GM21576 (cell line): ENCODE results near the gene TPI1.
"Not testable (repeated sequence)": the region's sequence is repeated elsewhere in the genome, so short reads cannot be mapped to it uniquely, and the experiment has no call there.

ENCODE experiments used
- ATAC-seq: cut with Tn5 transposase; IDR thresholded peaks from one replicate; pipeline ENCODE4 v1.9.1; 2021; ENCODE audit warnings: mild to moderate bottlenecking, moderate library complexity; ENCODE audit not compliant: unreplicated experiment

Gene TPI1

DNA sequence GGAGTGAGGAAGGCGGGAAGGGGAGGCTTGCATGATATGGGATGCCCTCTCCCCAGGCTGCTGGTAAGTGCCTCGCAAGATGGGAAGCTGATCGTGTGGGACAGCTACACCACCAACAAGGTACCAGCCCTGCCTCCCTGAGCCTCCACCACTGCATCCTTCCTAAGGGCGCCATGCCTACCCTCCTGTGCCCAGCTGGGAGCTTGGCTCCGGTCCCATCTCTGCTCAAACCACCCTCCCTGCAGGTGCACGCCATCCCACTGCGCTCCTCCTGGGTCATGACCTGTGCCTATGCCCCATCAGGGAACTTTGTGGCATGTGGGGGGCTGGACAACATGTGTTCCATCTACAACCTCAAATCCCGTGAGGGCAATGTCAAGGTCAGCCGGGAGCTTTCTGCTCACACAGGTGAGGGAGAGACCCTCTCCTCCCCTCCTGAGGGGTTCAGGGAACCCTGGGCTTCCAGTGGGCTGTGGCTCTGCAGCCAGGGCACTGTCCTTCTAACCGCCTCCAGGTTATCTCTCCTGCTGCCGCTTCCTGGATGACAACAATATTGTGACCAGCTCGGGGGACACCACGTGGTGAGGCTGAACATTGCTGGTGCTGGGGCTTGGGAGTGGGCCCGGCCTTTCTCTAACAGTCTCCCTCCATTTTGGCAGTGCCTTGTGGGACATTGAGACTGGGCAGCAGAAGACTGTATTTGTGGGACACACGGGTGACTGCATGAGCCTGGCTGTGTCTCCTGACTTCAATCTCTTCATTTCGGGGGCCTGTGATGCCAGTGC is 24.0 kb upstream of the TPI1 start:
- ATAC-seq: no peak

DNA sequence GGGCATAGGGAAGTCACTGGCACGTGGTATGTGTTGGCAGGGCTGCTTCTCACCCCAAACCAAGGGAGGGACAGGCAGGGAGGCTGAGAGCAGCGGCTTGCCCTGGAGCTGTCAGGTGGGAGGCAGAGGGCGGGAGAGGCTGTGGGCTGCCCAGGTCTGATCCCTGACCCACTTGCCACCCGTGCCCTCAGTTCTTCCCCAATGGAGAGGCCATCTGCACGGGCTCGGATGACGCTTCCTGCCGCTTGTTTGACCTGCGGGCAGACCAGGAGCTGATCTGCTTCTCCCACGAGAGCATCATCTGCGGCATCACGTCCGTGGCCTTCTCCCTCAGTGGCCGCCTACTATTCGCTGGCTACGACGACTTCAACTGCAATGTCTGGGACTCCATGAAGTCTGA is 21.9 kb upstream of the TPI1 start:
- no peak for ATAC-seq

DNA sequence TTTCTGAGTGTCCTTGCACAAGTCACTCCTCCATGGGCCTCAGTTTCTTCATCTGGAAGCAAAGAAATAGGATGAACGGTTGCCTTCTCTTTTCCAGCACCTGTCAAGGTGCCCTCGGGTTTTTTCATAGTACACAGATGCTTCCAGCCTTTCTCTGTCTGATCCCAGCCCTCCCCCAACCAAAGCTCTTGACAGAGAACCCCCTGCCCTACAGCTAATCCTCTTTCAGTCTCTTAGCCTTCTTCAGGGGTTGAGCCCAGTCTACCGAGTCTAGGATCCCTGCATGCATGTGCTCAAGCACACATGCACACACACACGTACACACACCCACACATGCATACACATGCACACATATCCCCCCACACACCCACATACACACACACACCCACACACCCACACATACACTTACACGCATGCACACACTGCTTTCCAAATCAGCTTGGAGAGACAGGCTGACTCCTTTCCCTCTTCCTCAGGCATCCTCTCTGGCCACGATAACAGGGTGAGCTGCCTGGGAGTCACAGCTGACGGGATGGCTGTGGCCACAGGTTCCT is 20.9 kb upstream of the TPI1 start:
- no peak for ATAC-seq

DNA sequence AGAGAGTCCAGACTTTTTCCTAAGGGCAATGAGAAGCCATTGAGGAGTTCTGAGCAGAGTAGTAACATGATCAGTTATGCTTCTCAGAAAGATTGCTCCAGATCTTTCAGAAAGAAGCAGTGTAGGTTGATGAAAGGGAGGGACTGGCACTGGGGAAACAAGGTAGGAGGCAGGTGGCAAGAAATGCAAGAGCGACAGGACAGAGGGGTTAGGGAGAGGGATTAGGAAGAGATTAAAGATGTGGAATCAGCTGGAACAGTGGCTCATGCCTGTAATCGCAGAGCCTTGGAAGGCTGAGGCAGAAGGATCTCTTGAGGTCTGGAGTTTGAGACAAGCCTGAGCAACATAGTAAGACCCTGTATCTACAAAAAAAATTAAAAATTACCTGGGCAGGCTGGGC is 19.7 kb upstream of the TPI1 start:
- ATAC-seq: no peak

DNA sequence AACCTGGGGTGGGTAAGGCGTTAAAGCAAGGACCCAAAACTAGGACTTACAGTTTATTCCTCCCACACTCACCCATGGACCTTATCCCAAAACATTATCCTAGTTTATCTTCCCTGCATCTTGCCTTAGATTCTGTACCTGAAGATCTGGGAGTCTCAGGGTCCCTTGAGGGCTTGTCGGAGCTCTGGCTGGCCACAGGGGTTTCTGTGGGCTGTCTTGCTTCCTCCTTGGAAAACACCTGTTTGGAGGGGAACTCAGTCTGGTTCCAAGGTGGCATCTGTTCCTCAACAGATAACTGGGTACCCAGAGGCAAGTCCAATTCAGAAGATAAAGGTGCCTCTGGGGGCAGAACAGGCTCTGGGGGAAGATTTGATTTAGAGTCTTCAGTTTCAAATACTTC is 17.9 kb upstream of the TPI1 start:
- ATAC-seq: no peak

DNA sequence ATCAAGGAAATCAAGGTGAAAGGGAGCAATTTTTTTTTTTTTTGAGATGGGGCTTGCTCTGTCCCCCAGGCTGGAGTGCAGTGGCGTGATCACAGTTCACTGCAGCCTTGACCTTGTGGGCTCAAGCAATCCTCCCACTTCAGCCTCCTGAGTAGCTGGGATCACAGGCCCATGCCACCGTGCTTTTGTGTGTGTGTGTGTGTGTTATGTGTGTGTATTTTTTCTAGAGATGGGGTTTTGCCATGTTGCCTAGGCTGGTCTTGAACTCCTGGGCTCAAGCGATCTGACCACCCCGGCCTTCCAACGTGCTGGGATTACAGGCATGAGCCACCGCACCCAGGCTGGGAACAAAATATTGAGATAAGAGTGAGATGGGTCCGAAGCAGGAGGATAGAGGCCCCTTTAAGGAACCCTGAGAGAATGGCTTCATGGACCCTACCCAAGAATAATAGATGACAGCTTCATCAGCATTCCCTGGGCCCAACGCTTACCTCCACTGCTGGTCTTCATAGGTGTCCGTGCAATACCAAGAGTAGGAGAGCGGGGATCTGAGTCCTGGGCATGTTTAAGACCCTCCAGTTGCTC is 17.3 kb upstream of the TPI1 start:
- no peak for ATAC-seq

DNA sequence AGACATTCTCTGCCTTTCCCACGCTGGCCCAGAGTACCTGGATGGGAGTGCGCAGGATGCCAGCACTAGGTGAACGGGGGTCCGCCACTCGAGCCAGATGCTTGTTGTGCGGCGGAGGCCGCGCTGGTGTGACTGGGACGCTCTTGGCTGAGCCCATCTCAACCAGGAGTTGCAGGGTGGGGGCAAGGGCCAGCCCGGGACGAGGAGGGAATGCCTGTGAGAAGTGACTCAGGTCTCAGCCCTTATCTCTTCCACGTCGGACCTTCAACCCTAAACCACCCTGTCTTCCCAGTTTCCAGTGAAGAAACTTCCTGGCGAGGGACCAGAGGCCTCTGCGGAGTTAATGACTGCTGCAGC is 16.6 kb upstream of the TPI1 start:
- no peak for ATAC-seq

DNA sequence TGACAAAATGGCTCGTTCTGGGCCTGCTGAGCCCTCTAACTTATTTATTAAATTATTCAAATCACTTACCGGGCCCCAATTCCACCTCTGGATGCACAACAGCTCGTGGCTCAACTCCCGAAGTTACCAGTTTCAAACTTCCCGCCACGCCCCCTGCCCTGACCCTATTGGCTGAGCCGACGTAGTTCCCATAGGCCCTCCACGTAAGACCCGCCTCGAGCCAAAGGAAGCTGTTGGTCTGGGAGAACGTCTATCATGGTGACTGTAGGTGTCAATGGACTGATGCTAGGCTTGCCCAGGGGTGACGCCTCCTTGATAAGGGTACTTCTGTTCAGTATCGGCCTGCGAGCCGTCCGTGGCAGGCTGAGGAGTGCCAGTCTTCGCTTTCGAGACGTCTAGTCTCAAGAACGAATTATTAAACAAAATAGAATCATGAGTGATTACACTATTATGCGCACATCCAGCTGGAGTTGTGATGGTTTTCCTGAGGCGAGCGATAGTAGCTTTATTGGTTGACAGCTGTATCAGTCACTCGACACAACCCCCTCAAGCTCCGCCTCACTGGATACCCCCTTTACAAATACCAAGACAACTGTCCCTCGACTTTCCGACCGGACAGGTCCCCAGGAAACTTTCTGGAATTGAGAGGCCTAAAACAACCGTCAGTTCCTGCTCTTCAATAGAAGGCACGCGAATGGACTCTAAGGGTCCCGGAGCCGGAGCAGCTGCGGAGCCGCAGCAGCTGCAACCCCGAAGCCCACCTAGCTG is 16.0 kb upstream of the TPI1 start, which contains the start of gene CDCA3:
Gene CDCA3, minus strand, starts transcription at position 134 of the 768 bp plus-strand sequence. CDS start 334 bp downstream, outside the sequence.
- ATAC-seq: peak; percentile 56

DNA sequence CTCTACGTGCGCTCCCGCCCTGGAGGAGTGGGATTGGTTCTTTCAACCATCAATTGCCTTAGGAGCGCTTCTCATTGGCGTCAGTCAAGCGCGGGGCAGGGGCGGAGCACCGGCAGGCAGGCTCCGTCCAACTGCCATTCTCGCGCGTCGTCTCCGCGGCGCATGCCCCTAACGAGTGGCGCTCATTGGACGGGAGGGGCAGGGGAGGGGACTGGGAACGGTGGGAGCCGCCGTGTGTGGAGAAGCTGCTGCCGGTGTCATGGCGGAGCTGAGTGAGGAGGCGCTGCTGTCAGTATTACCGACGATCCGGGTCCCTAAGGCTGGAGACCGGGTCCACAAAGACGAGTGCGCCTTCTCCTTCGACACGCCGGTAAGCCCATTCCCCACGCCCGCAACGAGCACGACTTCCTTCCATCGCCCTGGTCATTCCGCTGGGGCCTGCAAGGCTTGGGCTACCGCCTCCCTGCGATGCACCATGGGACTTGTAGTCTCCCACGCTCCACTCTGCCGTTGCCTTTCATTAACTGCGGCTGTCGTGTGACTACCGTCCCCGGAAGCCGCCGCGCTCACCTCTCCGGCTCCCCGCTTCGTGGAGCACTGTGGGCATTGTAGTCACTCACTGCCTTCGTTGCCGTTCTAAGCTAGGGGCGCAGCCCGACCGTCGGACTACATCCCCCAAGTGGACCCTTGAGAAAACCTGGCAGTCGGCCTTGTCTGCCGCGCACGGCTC is 15.2 kb upstream of the TPI1 start, which contains the start of gene USP5:
Gene USP5, plus strand, starts transcription at position 230 of the 730 bp plus-strand sequence. Its CDS starts 30 bp downstream, at position 260.
- ATAC-seq: peak; percentile 68

DNA sequence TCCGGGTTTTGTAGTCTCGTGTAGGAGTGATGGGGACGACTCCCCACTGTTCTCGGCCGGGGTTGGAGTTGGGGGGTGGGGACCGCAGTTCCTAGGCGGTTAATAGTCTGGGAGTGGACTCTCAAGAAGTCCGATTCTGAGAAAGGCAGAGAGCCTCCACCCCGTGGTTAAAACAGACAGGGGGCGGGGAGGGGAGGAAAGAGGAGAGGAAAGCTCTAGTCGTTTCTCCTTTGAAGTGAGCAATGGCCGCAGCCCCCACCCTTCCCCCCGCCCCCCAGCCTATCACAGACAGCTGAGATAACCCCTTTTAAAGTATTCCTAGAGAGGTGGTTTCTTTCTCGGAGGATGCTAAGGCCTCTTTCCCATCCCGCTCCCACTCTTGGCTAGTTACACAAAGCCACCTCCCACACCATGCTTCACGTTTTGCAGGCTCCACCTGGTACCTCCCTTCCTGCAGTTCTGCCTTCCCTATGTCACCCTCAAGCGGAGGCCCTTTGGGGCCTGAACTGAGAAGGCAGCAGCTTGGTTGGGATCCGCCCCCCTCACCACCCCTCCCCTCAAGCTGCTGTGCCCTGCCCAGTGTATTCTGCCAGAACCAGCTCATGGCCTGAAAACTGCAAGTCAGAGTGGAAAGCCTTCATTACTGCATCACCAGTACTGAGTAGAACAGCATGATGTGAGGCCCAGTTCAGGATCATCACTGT is 14.5 kb upstream of the TPI1 start:
- ATAC-seq: no peak

DNA sequence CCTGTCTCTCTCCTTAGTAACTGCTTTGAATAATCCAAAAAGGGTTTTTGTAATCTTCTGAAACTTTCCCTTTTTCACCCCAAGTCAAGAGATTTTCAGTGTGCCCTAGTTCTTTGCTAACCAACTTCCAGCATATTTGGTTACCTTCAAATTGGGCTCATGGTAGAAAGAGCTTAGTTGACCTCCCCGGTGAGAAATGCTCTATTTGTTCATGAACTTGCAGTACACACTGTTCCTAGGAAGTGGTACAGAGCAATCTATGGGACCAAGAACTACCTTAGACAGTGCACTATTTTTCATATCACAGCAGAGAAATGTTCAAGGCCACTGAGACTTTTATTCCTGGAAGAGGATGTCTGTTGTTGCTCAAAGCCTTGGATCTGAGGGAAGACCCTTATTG is 13.7 kb upstream of the TPI1 start:
- no peak for ATAC-seq

DNA sequence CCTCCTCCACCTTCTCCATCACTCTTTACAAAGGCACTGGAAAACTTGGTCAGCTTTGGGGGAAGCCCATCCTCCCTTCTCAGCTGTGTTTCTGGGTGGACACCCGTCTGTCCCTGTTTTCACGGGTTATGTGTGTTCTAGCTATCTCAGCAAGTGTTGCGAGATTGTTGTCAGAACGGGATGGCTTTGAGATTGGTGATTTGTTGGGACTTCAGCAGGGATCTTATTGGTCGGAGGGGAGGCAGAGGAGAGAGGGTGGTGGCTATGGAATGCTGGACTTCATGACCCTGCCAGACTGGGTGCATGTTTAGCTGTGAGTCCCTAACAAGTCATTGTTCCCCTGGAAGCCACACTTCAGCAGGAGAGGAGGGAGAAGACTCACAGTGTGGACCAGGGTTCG is 13.3 kb upstream of the TPI1 start:
- ATAC-seq: no peak

DNA sequence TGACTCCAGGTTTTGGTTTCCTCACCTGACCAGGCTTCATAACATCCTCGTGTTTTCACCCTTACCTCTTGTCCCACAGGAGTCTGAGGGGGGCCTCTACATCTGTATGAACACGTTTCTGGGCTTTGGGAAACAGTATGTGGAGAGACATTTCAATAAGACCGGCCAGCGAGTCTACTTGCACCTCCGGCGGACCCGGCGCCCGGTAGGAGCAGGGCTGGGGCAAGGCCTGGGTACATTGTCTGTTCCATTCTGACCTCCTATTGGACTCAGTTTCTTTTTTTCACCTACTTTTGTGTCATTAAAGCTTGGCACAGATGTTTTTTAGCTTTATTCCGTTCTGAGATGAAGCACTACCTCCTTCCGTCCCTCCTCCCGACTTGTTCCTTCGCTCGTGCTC is 12.0 kb upstream of the TPI1 start:
- no peak for ATAC-seq

DNA sequence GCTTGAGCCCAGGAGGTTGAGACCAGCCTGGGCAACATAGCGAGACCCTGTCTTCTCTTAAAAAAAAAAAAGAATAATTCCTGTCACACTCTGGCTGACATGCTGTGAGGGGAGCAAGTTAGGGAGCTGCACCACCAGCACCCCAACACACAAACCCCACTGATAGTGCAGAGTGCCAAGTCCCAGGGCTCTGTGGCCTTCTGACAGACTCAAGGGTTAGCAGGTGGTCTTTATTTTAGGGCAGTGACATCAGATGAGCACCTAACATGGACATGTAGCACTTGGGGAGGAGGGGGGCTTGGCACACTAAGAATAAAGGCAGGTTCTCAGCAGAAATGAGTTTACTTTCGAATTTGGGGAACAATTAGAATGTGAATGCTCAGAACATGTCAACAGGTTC is 8.5 kb upstream of the TPI1 start:
- ATAC-seq: no peak

DNA sequence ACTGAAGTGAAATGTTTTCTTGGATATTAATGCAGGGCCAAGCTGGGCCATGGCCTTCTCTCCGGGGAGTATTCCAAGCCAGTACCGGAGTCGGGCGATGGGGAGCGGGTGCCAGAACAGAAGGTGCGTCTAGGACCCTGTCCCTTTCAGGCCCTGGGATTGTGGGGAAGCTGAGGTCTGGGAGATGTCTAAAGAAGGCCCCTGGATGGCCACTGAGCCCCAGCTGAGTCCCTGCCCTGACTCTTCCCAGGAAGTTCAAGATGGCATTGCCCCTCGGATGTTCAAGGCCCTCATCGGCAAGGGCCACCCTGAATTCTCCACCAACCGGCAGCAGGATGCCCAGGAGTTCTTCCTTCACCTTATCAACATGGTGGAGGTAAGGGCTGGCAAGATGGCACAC is 7.2 kb upstream of the TPI1 start:
- no peak for ATAC-seq

DNA sequence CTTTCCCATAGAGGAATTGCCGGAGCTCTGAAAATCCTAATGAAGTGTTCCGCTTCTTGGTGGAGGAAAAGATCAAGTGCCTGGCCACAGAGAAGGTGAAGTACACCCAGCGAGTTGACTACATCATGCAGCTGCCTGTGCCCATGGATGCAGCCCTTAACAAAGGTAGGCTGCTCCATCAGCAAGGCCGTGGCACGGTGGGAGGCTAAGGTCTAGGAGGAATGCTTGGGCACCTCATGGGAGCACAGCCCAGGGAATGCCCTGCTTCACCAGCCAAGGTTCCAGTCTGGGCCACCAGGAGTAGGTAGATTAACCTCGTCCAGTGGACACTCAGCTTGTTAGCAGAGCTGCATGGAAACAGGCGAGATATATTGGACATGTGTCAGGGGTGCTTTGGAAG is 6.4 kb upstream of the TPI1 start:
- ATAC-seq: no peak

DNA sequence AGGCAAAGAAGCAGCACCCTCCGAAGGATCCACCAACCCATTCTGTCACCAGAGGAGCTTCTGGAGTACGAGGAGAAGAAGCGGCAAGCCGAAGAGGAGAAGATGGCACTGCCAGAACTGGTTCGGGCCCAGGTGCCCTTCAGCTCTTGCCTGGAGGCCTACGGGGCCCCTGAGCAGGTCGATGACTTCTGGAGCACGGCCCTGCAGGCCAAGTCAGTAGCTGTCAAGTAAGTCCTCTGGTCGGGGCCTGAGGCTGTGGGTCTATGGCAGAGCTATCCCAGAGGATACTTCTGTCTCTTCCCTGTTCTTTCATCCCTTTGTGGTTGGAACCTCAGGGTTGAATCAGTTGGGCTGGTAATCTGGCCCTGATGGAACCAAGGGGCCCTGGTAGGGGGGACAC is 5.9 kb upstream of the TPI1 start:
- ATAC-seq: no peak

DNA sequence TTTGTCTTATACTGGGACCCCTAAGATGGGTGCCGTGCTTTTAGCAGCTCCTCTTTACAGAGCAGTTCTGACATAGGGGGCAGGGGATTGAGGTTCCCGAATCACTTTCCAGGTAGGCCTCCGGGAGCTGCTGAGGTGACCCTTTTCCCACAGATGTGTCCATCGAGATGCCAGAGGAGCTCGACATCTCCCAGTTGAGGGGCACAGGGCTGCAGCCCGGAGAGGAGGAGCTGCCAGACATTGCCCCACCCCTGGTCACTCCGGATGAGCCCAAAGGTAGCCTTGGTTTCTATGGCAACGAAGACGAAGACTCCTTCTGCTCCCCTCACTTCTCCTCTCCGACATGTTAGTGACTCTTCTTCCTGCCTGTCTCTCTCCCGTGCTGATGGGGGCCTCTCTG is 4.3 kb upstream of the TPI1 start:
- no peak for ATAC-seq

DNA sequence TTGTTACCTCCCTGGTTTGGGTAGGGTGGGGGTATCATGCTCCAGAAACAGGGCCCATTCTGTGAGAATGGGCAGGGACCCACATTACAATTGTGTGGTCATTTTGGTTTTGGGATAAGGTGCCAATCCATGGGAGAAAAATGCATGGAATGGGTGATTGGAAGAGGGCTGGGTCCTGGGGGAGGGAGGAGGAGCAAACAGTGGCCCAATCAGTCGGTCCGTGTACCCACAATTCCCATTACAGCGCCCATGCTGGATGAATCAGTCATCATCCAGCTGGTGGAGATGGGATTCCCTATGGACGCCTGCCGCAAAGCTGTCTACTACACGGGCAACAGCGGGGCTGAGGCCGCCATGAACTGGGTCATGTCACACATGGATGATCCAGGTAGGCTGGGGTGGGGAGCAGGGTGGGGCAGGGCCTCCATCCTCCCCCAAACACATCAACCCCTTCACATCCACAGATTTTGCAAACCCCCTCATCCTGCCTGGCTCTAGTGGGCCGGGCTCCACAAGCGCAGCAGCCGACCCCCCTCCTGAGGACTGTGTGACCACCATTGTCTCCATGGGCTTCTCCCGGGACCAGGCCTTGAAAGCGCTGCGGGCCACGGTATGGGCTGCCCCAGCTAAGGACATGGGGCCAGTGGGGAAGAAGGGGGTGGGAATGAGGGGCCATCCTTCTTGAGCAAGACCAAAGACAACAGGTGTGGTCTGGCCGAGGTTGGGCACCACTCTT is 3.6 kb upstream of the TPI1 start:
- ATAC-seq: no peak

DNA sequence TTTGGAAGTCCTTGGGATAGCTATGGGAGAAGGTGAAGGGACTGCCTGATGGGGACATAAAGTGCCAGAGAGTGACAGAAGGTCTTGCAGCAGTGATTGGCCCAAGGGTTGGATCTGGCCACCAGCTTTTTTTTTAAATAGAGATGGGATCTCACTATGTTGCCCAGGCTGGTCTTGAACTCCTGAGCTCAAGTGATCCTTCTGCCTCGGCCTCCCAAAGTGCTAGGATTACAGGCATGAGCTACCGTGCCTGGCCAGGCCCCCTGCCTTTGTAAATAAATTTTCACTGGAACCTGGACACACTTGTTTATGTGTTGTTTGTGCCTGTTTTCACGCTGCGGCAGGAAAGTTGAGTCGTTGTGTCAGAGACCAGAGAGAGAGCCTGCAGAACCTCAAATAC is 2.0 kb upstream of the TPI1 start:
- ATAC-seq: not testable (repeated sequence)
